Raji (cell line): ENCODE measurements around the gene OGDH.

Experiments used
- POLR2A ChIP-seq: IDR thresholded peaks from 2 replicates; pipeline ENCODE4 v1.6.1; 2011; ENCODE audit warnings: low read depth, low read length, control low read depth; ENCODE audit not compliant: insufficient read depth

Gene OGDH

GRCh38 chr7:44661233-44661632, 54.8 kb downstream of the OGDH start:
- TF ChIP-seq POLR2A: no peak

- TF ChIP-seq POLR2A: no peak
These were observed 58.5 kb downstream of the OGDH start for GRCh38 chr7:44664780-44665461.

GRCh38 chr7:44665531-44666213, 59.2 kb downstream of the OGDH start:
- no peak for TF ChIP-seq POLR2A

- no peak for TF ChIP-seq POLR2A
These were observed 60.1 kb downstream of the OGDH start for GRCh38 chr7:44666566-44666965.

- no peak for TF ChIP-seq POLR2A
These were observed 60.8 kb downstream of the OGDH start for GRCh38 chr7:44667190-44667589.

GRCh38 chr7:44671069-44671468, 64.6 kb downstream of the OGDH start:
- TF ChIP-seq POLR2A: no peak

GRCh38 chr7:44673324-44673723, 66.9 kb downstream of the OGDH start:
- TF ChIP-seq POLR2A: no peak

GRCh38 chr7:44673771-44674170, 67.3 kb downstream of the OGDH start:
- TF ChIP-seq POLR2A: no peak

GRCh38 chr7:44674381-44674780, 68.0 kb downstream of the OGDH start:
- no peak for TF ChIP-seq POLR2A

- no peak for TF ChIP-seq POLR2A
These were observed 70.3 kb downstream of the OGDH start for GRCh38 chr7:44676776-44677175.

- no peak for TF ChIP-seq POLR2A
These were observed 71.7 kb downstream of the OGDH start for GRCh38 chr7:44678101-44678470.

- no peak for TF ChIP-seq POLR2A
These were observed 72.2 kb downstream of the OGDH start for GRCh38 chr7:44678471-44679179.

- TF ChIP-seq POLR2A: no peak
These were observed 75.2 kb downstream of the OGDH start for GRCh38 chr7:44681645-44682044.

- no peak for TF ChIP-seq POLR2A
These were observed 79.3 kb downstream of the OGDH start for GRCh38 chr7:44685723-44686122.

- TF ChIP-seq POLR2A: no peak
These were observed 83.0 kb downstream of the OGDH start for GRCh38 chr7:44689427-44689826.
